Activated naive CD4-positive, alpha-beta T cell (primary cell): ENCODE results near the gene RETREG3.

Source experiments
- DNase-seq, 4 experiments: peaks; one replicate each; lab custom pipeline; 2025; lab: John Stamatoyannopoulos, UW

Gene RETREG3

DNA sequence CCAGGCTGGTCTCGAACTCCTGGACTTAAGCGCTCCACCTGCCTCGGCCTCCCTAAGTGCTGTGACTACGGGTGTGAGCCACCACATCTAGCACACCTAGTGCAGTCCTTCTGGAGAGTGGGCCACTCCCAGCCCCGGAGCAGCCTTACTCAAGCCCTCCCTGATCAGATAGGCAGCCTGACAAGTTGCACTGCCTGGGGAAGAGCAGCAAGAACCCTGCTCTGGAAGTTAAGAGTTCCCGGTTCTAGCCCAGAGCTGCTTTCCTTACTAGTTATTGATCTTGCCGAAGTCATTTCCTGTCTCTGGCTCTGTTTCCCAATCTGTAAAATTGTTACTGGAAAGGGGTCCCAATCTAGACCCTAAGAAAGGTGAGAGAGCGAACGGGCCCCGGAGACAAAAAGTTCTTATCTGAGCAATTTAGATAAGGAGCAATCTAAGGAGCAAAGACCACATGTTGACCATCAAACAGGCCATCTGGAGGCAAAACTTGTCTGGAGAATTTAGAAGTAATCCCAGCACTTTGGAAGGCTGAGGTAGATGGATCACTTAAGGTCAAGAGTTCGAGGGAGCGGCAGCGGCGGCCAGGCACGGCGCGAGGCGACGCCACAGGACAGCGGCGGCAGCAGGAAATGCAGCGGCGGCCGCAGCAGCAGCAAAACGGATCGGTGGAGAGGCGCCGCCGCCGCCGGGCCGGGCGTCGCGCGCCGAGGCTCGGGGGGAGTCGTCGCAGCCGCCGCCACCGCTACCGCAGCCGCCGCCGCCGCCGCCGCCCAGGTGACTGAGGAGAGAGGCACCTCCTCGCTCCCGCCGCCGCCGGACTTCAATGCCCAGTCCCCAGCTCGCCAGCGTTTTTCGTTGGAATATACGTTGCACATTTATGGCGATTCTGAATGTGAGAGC, 77.5 kb downstream of the RETREG3 start:
- DNase-seq, result peak in 1 of 4 experiments; percentile 30

DNA sequence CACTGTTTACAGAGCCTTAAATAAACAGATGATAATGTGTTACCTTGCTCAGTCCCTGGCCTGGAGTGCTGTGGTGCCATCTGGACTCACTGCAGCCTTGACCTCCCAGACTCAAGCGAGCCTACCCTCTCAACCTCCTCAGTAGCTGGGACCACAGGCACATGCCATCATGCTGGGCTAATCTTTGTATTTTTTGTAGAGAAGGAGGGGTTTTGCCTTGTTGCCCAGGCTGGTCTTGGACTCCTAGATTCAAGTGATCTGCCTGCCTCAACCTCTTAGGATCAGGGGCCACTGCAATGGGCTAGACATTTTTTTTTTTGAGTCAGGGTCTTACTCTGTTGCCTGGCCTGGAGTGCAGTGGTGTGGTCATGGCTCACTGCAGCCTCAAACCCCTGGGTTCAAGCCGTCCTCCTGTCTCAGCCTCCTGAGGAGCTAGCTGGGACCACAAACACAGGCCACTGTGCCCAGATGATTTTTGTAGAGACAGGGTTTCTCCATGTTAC, 78.2 kb downstream of the RETREG3 start:
- no peak for DNase-seq
